ENCODE results near the gene CASTOR1. TPM values are rescaled to one million over a fixed set of nuclear protein-coding genes. Genes with fewer than 3 reads are reported as not detected.

CASTOR1 gene
- total RNA-seq, 2 experiments from 2014 or later = 3.6 to 4.0 TPM

DNA sequence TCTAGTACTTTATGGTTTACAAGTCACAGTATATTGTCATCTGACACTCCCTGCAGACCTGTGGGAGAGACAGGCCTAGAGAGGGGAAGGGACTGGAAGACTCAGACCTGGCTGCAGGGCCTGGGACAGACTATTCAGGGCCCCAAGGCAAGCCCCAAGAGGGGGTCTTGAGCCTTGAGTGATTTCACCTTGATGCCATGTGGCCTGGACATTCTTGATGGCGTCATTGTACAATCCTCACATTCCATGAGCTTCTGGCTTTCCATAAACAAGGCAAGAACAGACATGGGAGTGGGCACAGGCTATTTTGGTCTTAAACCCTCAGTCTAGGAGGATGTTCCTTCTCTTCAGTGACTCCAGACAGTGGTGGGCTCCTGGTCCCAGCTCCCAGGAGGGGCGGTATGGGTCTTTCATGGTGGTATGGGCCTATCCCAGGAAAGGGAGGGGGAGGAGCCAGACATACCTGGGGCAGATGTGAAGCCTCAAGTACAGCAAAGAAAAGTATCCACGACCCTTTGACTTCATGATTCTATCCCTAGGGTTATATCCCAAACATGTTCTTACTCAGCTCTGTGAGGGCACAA is 39.3 kb upstream of the CASTOR1 start:
- no peaks in the 10 kb centered on the region for H3K27me3 Mint-ChIP-seq
- ChIA-PET CTCF (interaction anchor here (1.3 to 11.4 kb wide), 2 partner anchors 13 to 40 kb away, joined by 3 to 117 read pairs; partner anchors contain the start of gene CASTOR1), POLR2A (interaction anchor here (0.8 to 2.6 kb wide), 4 partner anchors 7 to 28 kb away, joined by 4 to 8 read pairs (median 6); partner anchors contain the start of genes CCDC157 and SF3A1)
- peaks cover 49% of the 10 kb centered on the region for H3K4me1 Mint-ChIP-seq (ENCODE audit: low read depth)
- intact Hi-C loops (cut with micrococcal nuclease) = no loop called here
- DNase-seq = no peak
- H3K9me3 Mint-ChIP-seq = no peaks in the 10 kb centered on the region
- H3K36me3 Mint-ChIP-seq = peaks cover 26% of the 10 kb centered on the region
- H3K27ac Mint-ChIP-seq = peak overlapping the region; percentile 38
- H3K4me3 Mint-ChIP-seq = no peak overlapping the region

DNA sequence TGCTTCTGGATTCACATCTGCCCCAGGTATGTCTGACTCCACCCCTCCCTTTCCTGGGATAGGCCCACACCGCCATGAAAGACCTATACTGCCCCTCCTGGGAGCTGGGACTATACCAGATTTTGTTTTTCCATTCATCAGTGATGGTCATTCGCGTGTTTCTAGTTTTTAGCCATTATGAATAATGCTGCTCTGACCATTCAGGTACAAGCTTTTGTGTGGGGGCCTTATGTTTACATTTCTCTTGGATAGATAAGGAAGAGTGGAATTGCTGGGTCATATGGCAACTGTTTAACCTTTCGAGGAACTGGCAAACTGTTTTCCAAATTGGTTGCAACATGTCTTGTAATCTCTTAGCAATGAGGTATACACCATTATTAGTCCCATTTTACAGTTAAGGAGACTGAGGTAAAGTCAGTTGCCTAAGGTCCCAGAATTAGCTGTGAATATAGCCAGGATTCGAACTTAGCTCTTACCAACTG is 38.6 kb upstream of the CASTOR1 start:
- Mint-ChIP-seq H3K27ac (no peak overlapping the region), H3K27me3 (no peaks in the 10 kb centered on the region), H3K36me3 (peaks cover 21% of the 10 kb centered on the region), H3K4me1 (ENCODE audit: low read depth) (peaks cover 48% of the 10 kb centered on the region), H3K9me3 (no peaks in the 10 kb centered on the region), H3K4me3 (peak overlapping the region; percentile 73)
- no peak for DNase-seq
- POLR2A ChIA-PET = interaction anchor here (0.8 to 2.6 kb wide), 5 partner anchors 8 to 37 kb away, joined by 3 to 8 read pairs (median 6); partner anchors contain the start of genes CCDC157 and SF3A1
- intact Hi-C loops (cut with micrococcal nuclease) = loop anchor here (1.0 to 2.0 kb wide), 3 partner anchors 21 to 40 kb away; partner anchors contain the start of genes CCDC157 and SF3A1
- CTCF ChIA-PET = interaction anchor here (1.3 to 11.4 kb wide), 2 partner anchors 13 to 39 kb away, joined by 3 to 117 read pairs; partner anchors contain the start of gene CASTOR1

DNA sequence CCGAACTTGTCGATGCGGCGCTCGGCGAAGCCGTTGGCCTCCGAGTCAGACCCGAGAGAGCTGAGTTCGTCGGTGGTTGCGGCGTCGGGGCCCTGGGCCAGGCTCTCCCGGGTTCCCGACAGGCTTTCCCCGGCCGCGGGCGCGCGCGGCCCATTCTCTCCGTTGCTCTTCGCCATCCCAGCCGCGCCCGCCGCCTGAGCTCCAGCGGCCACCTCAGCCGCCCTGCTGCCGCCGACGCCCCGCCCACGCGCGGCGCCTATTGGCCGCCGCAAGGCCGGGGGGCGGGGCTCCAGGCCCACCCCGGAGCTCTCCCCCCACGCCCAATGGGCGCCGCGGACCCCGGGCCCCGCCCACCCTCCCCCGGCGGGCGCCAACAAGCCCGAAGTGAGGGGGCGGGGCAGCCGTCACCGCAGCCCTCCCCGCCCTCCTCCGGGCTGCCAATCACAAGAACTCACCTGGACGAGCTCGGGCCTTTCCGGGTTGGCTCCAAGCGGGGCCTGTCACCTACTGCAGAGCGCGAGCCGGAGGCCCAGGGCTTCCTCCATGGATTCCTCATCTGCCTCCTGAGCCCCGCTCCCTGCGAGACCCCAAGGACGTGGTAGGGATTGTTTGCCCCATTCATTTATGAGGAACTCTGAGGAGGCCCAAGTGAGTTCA is 37.5 kb upstream of the CASTOR1 start, which contains the start of gene TBC1D10A:
TSS of gene TBC1D10A (minus strand) at position 236 of the 657 bp plus-strand sequence. CDS start at position 176, 60 bp downstream.
- peak within 1 kb of the TSS; percentile 81 for H3K27ac Mint-ChIP-seq
- intact Hi-C loops (cut with micrococcal nuclease) = loop anchor here (1.0 to 2.0 kb wide), 3 partner anchors 20 to 39 kb away; partner anchors contain the start of genes CCDC157 and SF3A1
- H3K4me1 Mint-ChIP-seq (ENCODE audit: low read depth) = peaks cover 42% of the 10 kb centered on the region
- CTCF ChIA-PET = interaction anchor here (0.7 to 11.4 kb wide), 4 partner anchors 20 to 59 kb away, joined by 3 to 117 read pairs (median 5); partner anchors contain the start of genes CASTOR1, CCDC157 and SF3A1
- H3K36me3 Mint-ChIP-seq = peaks cover 12% of the 10 kb centered on the region
- peak within 1 kb of the TSS; percentile 83 for H3K4me3 Mint-ChIP-seq
- DNase-seq = peak; percentile 96
- POLR2A ChIA-PET = interaction anchor here (0.7 to 2.9 kb wide), 8 partner anchors 9 to 38 kb away, joined by 3 to 14 read pairs (median 7); partner anchors contain the start of genes CASTOR1, CCDC157 and SF3A1
- no peaks in the 10 kb centered on the region for H3K27me3 Mint-ChIP-seq
- no peaks in the 10 kb centered on the region for H3K9me3 Mint-ChIP-seq

DNA sequence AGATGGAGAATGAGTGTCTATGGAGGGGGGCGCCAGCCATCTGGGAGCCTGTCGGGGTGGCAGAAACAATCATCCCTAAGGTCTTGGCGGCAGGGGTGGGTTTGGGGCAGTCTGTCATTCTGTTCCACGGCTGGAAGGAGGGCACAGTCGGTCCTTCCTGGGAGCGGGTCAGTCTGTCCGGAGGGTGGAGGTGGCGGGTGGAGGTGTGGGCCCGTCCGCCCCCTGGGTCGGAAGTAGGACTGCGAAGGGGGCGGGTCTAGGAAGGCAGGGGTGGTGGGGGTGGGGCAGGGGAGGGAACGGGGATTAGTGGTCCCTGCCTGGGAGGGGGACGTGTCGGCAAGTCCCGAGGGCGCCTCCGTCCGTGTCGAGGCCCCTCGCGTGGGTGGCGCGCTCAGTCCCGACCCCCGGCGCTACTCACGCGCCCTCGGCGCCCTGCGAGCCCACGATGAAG is 37.0 kb upstream of the CASTOR1 start:
- Mint-ChIP-seq H3K27me3 (no peaks in the 10 kb centered on the region), H3K27ac (peak overlapping the region; percentile 78), H3K9me3 (no peaks in the 10 kb centered on the region), H3K4me3 (peak overlapping the region; percentile 83), H3K4me1 (ENCODE audit: low read depth) (peaks cover 47% of the 10 kb centered on the region), H3K36me3 (peaks cover 11% of the 10 kb centered on the region)
- ChIA-PET POLR2A (interaction anchor here (0.7 to 2.9 kb wide), 7 partner anchors 9 to 38 kb away, joined by 3 to 14 read pairs (median 8); partner anchors contain the start of genes CASTOR1, CCDC157 and SF3A1), CTCF (interaction anchor here (0.6 to 11.4 kb wide), 7 partner anchors 10 to 238 kb away, joined by 3 to 117 read pairs (median 4); partner anchors contain the start of genes CASTOR1, CCDC157, RNF215 and SF3A1)
- DNase-seq = peak; percentile 35
- intact Hi-C loops (cut with micrococcal nuclease) = loop anchor here (2.0 kb wide), 2 partner anchors 19 to 31 kb away; partner anchors contain the start of genes CCDC157 and SF3A1

DNA sequence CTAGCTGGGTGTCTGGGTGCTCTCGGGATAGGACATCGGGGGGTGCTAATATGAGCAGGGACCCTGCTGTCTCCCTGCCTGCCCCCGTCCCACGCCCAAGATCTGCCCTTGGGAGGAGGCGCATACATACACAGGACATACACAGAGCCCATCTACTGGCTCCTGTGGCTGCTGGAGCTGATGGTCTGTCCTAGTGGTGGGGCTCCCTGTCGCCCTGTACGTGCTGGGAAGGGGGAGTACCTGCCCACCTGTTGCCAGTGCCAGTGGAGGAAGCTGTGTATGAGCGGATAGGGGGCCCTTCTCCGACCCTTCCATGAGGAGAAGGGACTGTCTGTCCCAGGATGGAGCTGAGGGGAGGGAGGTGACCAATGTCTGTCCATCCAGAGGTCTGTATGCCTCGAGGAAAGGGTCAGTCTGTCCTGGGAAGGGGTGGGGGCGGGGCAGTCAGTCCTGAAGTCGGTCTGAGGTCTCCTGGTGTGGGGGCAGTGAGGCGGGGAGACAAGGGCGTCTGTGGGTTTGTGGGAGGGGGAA is 36.5 kb upstream of the CASTOR1 start:
- H3K4me1 Mint-ChIP-seq (ENCODE audit: low read depth) = peaks cover 51% of the 10 kb centered on the region
- peak overlapping the region; percentile 78 for H3K27ac Mint-ChIP-seq
- H3K27me3 Mint-ChIP-seq = no peaks in the 10 kb centered on the region
- ChIA-PET POLR2A (interaction anchor here (1.0 to 2.9 kb wide), 4 partner anchors 10 to 37 kb away, joined by 3 to 14 read pairs (median 10); partner anchors contain the start of genes CASTOR1, CCDC157 and SF3A1), CTCF (interaction anchor here (0.6 to 11.4 kb wide), 7 partner anchors 10 to 238 kb away, joined by 3 to 117 read pairs (median 6); partner anchors contain the start of genes CASTOR1 and RNF215)
- H3K4me3 Mint-ChIP-seq = peak overlapping the region; percentile 83
- DNase-seq = no peak
- H3K36me3 Mint-ChIP-seq = peaks cover 10% of the 10 kb centered on the region
- no peaks in the 10 kb centered on the region for H3K9me3 Mint-ChIP-seq
- intact Hi-C loops (cut with micrococcal nuclease) = loop anchor here (2.0 kb wide), 2 partner anchors 19 to 31 kb away; partner anchors contain the start of genes CCDC157 and SF3A1

DNA sequence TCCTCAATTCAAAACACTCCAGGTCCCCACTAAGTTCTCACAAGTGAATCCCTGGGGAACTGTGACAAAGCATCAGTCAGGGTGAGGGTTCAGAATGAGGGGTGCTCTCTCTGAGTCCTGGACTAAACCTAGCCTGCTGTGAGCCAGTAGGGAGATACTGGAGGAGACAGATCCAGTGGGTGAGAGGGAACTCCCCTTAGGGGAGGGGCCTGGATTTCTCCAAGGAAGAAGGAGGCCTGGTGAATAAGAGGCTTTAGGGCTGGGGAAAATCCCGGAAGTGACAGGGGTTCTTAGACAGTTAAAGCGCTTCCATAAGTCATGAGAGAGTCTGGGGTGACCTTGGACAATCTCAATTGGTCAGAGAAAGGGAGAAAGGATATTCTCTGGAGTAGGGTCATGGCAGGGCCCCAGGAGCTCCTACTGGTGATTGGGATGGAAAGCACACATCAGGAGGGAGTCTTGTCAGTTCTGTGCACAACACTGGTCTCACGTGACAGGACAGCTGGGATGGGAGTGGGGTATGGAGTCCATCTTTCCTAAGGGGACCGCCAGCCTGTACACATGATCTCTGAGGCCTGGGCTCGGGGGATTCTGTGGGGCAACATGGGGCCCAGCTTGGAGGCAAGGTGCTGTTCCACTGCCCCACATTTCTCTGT is 35.9 kb upstream of the CASTOR1 start:
- H3K4me1 Mint-ChIP-seq (ENCODE audit: low read depth) = peaks cover 57% of the 10 kb centered on the region
- peaks cover 8% of the 10 kb centered on the region for H3K36me3 Mint-ChIP-seq
- H3K27me3 Mint-ChIP-seq = no peaks in the 10 kb centered on the region
- no peak for DNase-seq
- ChIA-PET CTCF (interaction anchor here (0.6 to 11.4 kb wide), 6 partner anchors 9 to 62 kb away, joined by 3 to 117 read pairs (median 6); partner anchors contain the start of genes CASTOR1 and RNF215), POLR2A (interaction anchor here (1.0 to 2.9 kb wide), 4 partner anchors 10 to 37 kb away, joined by 3 to 14 read pairs (median 8); partner anchors contain the start of genes CASTOR1, CCDC157 and SF3A1)
- intact Hi-C loops (cut with micrococcal nuclease) = no loop called here
- no peaks in the 10 kb centered on the region for H3K9me3 Mint-ChIP-seq
- H3K4me3 Mint-ChIP-seq = peak overlapping the region; percentile 83
- H3K27ac Mint-ChIP-seq = peak overlapping the region; percentile 78

DNA sequence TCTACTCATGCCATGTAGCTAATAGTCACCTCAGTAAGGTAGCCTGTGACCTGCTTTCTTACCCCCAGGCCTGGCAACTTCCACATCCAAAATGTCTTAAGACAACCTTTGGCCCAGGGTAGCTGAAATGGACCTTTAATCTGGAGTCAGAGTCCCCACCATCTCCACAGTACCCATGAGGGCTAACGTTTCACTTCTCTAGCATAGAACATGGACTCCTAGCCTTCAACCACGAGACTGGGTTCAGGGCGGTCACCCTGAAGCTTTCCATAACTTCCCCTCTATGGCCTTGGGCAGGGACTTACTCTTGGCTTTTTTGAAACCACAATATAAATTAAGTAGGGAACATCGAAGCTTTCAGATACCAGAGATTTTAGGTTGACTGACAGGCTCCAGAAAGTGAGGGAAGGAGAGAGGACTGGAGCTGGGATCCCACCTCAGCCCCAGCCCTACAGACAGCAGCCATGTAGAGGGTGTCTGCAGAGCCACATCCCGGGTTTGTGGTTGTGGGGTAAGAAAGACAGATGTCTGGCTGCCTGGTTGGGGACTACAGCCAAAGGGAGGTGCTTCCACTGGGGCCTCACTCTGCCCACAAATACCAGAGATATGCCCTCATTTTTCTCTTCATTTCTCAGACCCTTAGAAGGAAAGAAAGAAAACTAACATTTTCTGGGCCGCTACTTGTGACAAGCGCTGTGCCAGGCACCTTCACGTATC is 34.9 kb upstream of the CASTOR1 start:
- Mint-ChIP-seq H3K36me3 (peaks cover 7% of the 10 kb centered on the region), H3K27me3 (no peaks in the 10 kb centered on the region), H3K4me3 (peak overlapping the region; percentile 83), H3K9me3 (no peaks in the 10 kb centered on the region), H3K27ac (peak overlapping the region; percentile 78), H3K4me1 (ENCODE audit: low read depth) (peaks cover 66% of the 10 kb centered on the region)
- DNase-seq = peak; percentile 63
- CTCF ChIA-PET = interaction anchor here (1.0 to 11.4 kb wide), 4 partner anchors 8 to 63 kb away, joined by 4 to 117 read pairs (median 8); partner anchors contain the start of genes CASTOR1 and RNF215
- intact Hi-C loops (cut with micrococcal nuclease) = loop anchor here (1.0 kb wide), 1 partner anchor 23 kb away; no protein-coding TSS in a partner anchor
- POLR2A ChIA-PET = interaction anchor here (0.7 to 1.6 kb wide), 3 partner anchors 9 to 14 kb away, joined by 3 to 5 read pairs (median 3); no protein-coding TSS in a partner anchor

GRCh38 chr22:30323246-30323645 is 33.9 kb upstream of the CASTOR1 start:
- Mint-ChIP-seq H3K9me3 (no peaks in the 10 kb centered on the region), H3K36me3 (peaks cover 11% of the 10 kb centered on the region), H3K27me3 (no peaks in the 10 kb centered on the region), H3K4me1 (ENCODE audit: low read depth) (peaks cover 76% of the 10 kb centered on the region), H3K4me3 (no peak overlapping the region), H3K27ac (peak overlapping the region; percentile 78)
- ChIA-PET CTCF (interaction anchor here (0.6 to 11.4 kb wide), 3 partner anchors 7 to 56 kb away, joined by 3 to 117 read pairs (median 9); partner anchors contain the start of gene CASTOR1), POLR2A (interaction anchor here (0.7 to 0.9 kb wide), 3 partner anchors 9 to 15 kb away, joined by 3 to 4 read pairs (median 3); no protein-coding TSS in a partner anchor)
- DNase-seq = no peak
- intact Hi-C loops (cut with micrococcal nuclease) = no loop called here

DNA sequence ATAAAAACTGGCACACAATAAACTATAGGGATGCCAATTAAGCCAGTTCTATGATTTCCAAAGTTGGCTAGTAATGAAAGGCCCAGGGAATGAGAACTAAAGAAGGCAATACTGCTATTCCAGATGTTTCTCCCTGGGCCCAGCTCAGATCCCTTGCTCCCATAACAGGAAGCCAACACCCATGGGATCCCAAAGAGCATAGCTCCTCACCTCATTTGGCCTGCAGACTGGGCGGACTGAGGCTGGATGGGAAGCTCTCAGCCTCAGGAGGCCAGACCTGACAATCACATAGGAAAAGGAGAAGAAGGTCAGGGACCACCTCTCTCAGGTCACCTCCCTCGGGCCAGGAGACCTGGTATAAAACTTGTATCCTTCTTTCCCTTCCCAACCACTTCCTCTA is 32.2 kb upstream of the CASTOR1 start:
- H3K36me3 Mint-ChIP-seq = peaks cover 11% of the 10 kb centered on the region

More for the DNA sequence above, 32.2 kb upstream of the CASTOR1 start:
- Mint-ChIP-seq H3K4me3 (no peak overlapping the region), H3K9me3 (no peaks in the 10 kb centered on the region), H3K27ac (no peak overlapping the region), H3K27me3 (no peaks in the 10 kb centered on the region), H3K4me1 (ENCODE audit: low read depth) (peaks cover 78% of the 10 kb centered on the region)
- ChIA-PET POLR2A (no interaction called here), CTCF (interaction anchor here (0.7 to 11.4 kb wide), 5 partner anchors 14 to 101 kb away, joined by 3 to 117 read pairs (median 3); partner anchors contain the start of genes CASTOR1 and SF3A1)
- no peak for DNase-seq
- intact Hi-C loops (cut with micrococcal nuclease) = no loop called here
